OCI-LY1 (cell line): ENCODE measurements around the gene GIMAP7.

ENCODE experiments used
- EZH2 ChIP-seq: fragments of 200-600 bp; sonication (generic), shearing (Covaris generic); IDR thresholded peaks from 2 replicates; pipeline ENCODE4 v1.8.0; 2017; ENCODE audit warnings: borderline replicate concordance, mixed run types, mild to moderate bottlenecking, antibody characterized with exemption, low read length, moderate library complexity, mixed read lengths
- TF ChIP-seq, protein P1 (sequence below): fragments of 200-600 bp; sonication (generic), shearing (Covaris generic); IDR thresholded peaks from 2 replicates; pipeline ENCODE4 v1.5.1; 2017; ENCODE audit warnings: mild to moderate bottlenecking, antibody characterized with exemption, low read length, moderate library complexity, mixed read lengths

DNA sequence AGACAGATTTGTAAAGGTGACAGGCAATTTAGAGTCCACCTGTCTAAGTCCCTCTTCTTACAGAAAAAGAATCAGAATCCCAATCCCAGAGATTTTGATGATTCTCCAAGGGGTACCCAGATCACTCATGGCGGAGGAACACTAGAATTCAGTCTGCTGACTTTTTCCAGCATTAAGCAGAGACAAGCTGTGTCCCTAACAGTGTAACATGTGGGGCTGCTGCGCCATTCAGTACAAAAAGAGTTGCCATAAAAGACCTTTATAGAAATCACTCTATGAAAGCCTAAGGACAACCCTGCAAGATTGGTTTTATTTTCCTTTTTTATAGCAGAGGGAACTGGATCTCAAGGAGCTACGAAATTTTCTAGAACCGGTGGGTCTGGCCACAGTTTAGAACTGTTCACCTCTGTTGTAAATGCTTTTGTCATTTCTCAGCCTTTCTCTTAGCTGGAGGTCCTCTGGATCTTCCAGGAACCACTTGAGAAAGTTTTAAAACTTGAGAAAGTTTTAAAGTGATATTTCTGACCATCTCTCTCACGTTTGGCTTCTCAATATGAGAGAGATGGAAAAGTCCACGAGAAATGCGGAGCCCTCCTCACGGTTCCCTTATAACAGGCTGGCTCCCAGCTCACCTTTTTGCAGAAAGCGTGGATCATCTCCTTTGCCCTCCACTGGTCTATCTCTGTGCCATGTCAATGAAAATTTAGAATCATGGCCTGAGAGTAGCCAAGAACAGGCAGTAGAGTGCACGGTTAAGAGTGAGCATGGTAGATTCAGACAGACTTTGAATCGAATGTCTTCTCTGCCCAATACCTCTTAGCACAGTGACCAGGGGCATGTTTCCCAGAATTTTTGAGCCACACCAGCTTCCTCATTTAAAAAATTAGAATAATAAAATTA, 826 bp downstream of the GIMAP7 start:
- no peak for TF ChIP-seq EZH2
- TF ChIP-seq, protein P1, sequence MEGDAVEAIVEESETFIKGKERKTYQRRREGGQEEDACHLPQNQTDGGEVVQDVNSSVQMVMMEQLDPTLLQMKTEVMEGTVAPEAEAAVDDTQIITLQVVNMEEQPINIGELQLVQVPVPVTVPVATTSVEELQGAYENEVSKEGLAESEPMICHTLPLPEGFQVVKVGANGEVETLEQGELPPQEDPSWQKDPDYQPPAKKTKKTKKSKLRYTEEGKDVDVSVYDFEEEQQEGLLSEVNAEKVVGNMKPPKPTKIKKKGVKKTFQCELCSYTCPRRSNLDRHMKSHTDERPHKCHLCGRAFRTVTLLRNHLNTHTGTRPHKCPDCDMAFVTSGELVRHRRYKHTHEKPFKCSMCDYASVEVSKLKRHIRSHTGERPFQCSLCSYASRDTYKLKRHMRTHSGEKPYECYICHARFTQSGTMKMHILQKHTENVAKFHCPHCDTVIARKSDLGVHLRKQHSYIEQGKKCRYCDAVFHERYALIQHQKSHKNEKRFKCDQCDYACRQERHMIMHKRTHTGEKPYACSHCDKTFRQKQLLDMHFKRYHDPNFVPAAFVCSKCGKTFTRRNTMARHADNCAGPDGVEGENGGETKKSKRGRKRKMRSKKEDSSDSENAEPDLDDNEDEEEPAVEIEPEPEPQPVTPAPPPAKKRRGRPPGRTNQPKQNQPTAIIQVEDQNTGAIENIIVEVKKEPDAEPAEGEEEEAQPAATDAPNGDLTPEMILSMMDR = no peak
